HG03378 (cell line): Measurements from ENCODE around the gene GORASP2.

Experiments used
- ATAC-seq: cut with Tn5 transposase; IDR thresholded peaks from one replicate; pipeline ENCODE4 v1.9.1; 2021; ENCODE audit warnings: mild to moderate bottlenecking, moderate library complexity; ENCODE audit not compliant: unreplicated experiment

GORASP2 gene

GRCh38 chr2:170996316-170996715 is 67.3 kb downstream of the GORASP2 start:
- ATAC-seq: no peak

GRCh38 chr2:170997893-170998597 is 69.0 kb downstream of the GORASP2 start:
- no peak for ATAC-seq

- ATAC-seq: no peak
Observed at GRCh38 chr2:170999654-171000053, 70.6 kb downstream of the GORASP2 start.

- ATAC-seq: no peak
Observed at GRCh38 chr2:171004363-171004762, 75.3 kb downstream of the GORASP2 start.

DNA sequence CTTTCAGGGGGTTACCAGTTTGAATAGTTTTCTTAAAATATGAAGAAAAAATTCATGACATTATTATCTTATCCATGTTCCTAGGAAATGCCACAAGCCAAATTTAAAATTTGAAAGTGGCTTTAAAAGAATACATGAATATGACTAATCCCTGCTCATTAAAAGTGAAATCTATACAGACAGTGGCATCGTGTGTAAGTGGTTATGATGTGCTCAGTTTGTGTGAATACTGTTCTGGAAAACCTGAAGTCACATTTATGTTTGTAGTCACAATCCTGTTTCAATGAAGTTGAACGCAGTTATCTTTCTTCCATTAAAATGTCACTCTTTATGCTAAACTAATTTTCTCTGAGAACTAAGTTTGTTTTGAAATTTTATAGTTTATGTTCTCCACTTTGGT is 75.8 kb downstream of the GORASP2 start:
- no peak for ATAC-seq

- ATAC-seq: no peak
Observed at GRCh38 chr2:171008550-171009205, 79.6 kb downstream of the GORASP2 start.

- no peak for ATAC-seq
Observed at GRCh38 chr2:171009386-171009785, 80.3 kb downstream of the GORASP2 start.

DNA sequence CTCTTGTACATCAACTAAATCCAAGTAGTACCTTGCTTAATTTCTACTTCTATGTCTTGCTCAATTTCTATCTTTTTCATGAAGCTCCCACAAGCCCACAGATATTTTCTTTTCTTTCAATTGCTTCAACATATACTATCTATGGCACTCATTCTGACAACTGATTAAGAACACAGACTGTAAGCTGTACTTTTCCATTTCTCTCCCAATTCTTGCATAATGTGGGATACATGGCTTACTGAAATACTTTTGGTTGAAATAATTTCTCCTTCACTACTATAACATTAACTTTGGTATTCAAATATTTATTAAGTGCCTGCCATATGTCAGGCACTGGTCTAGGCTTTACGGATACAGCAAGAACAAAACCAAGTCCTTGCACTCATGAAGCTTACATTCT is 84.8 kb downstream of the GORASP2 start:
- no peak for ATAC-seq

- no peak for ATAC-seq
Observed at GRCh38 chr2:171016125-171016524, 87.1 kb downstream of the GORASP2 start.
